ENCODE results near the gene SLC12A5. TPM values are rescaled to one million over a fixed set of nuclear protein-coding genes. Genes with fewer than 3 reads are reported as not detected.

Gene SLC12A5
- total RNA-seq, 1 donor from 2014 or later: 2.1 TPM

GRCh38 chr20:46013322-46013828 is 15.6 kb upstream of the SLC12A5 start:
- Mint-ChIP-seq H3K36me3 (ENCODE audit: low read depth) (no peaks in the 10 kb centered on the region), H3K9me3 (ENCODE audit: low read depth) (no peaks in the 10 kb centered on the region), H3K27me3 (ENCODE audit: low read depth) (peaks cover 57% of the 10 kb centered on the region), H3K4me3 (ENCODE audit: unreplicated experiment) (no peak overlapping the region), H3K4me1 (ENCODE audit: low read depth) (no peaks in the 10 kb centered on the region), H3K27ac (ENCODE audit: unreplicated experiment) (no peak overlapping the region)
- no peak for DNase-seq (ENCODE audit: low spot score)
- TF ChIP-seq, protein P1, sequence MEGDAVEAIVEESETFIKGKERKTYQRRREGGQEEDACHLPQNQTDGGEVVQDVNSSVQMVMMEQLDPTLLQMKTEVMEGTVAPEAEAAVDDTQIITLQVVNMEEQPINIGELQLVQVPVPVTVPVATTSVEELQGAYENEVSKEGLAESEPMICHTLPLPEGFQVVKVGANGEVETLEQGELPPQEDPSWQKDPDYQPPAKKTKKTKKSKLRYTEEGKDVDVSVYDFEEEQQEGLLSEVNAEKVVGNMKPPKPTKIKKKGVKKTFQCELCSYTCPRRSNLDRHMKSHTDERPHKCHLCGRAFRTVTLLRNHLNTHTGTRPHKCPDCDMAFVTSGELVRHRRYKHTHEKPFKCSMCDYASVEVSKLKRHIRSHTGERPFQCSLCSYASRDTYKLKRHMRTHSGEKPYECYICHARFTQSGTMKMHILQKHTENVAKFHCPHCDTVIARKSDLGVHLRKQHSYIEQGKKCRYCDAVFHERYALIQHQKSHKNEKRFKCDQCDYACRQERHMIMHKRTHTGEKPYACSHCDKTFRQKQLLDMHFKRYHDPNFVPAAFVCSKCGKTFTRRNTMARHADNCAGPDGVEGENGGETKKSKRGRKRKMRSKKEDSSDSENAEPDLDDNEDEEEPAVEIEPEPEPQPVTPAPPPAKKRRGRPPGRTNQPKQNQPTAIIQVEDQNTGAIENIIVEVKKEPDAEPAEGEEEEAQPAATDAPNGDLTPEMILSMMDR (IDR thresholded peaks at IDR 0.05): no peak

DNA sequence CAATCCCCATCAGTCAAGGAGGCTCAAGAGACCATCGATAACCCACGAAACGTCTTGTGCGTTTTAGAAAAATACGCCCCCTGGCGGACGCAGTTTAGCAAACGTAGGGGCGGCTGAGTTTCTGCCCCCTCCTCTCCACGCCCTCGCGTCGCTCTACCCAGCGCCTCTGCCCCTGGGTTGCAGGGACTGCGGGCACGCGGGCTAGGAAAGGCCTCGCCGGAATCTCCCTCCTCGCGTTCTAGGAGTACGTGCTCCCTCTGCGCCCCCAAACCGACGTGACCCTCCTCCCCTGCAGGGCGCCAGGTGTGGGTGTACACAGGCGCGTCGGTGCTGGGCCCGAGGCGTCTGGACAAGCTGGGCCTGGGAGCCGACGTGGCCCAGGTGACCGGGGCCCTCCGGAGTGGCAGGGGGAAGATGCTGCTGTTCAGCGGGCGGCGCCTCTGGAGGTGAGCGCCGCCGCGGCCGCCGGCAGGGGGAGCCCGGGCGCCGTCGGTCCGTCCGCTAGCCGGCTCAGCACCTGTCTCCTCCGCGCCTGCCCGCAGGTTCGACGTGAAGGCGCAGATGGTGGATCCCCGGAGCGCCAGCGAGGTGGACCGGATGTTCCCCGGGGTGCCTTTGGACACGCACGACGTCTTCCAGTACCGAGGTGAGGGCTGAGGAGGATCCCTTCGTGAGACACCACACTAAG is 15.0 kb upstream of the SLC12A5 start:
- Mint-ChIP-seq H3K9me3 (ENCODE audit: low read depth) (no peaks in the 10 kb centered on the region), H3K27me3 (ENCODE audit: low read depth) (peaks cover 59% of the 10 kb centered on the region), H3K4me3 (ENCODE audit: unreplicated experiment) (no peak overlapping the region), H3K36me3 (ENCODE audit: low read depth) (no peaks in the 10 kb centered on the region), H3K27ac (ENCODE audit: unreplicated experiment) (no peak overlapping the region), H3K4me1 (ENCODE audit: low read depth) (no peaks in the 10 kb centered on the region)
- TF ChIP-seq, protein P1 (IDR thresholded peaks at IDR 0.05): peak; percentile 91
- no peak for DNase-seq (ENCODE audit: low spot score)

DNA sequence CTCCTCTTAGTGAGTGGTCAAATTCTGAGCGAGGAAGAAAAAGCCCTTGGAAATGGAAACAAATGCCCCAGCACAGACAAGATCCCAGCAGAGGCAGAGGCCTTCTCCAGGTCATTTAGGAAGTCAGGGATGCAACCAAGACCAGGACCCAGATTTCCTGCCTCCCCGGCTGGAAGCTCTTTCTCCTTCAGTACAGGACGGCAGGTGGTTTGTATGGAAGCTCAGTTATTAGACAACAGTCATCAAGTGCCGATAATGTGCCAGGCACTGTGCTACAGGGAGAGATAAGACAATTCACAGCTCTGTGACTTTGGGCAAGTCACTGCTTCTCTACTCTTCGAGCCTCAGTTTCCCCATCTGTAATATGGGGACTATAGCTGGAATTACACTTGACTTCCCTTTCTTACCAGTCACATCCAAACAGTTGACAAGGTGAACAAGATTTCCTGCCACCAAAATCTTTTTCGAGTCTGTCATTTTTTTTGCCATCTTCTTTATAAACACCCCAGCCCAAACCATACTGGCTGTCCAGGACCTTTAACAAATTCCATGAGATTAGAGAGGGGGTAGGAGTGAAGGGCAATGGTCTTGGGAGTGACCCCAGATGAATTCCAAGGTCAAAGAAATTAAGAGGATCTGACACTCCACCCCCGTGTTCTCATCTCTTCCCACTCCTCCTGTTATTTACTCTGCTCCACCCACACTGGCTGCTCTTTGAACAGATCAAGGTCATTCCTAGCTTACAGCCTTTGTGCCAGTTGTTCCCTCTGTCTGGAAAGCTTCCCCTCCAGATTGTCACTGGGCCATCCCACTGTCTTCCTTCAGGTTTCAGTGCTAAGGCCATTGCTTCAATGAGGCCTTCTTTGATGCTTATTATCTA is 14.3 kb upstream of the SLC12A5 start:
- peaks cover 54% of the 10 kb centered on the region for H3K27me3 Mint-ChIP-seq (ENCODE audit: low read depth)
- no peaks in the 10 kb centered on the region for H3K4me1 Mint-ChIP-seq (ENCODE audit: low read depth)
- TF ChIP-seq, protein P1 (IDR thresholded peaks at IDR 0.05): no peak
- no peak overlapping the region for H3K4me3 Mint-ChIP-seq (ENCODE audit: unreplicated experiment)
- no peak for DNase-seq (ENCODE audit: low spot score)
- no peak overlapping the region for H3K27ac Mint-ChIP-seq (ENCODE audit: unreplicated experiment)
- no peaks in the 10 kb centered on the region for H3K9me3 Mint-ChIP-seq (ENCODE audit: low read depth)
- no peaks in the 10 kb centered on the region for H3K36me3 Mint-ChIP-seq (ENCODE audit: low read depth)

- no peaks in the 10 kb centered on the region for H3K36me3 Mint-ChIP-seq (ENCODE audit: low read depth)
Observed at GRCh38 chr20:46017272-46017671, 11.7 kb upstream of the SLC12A5 start.

DNA sequence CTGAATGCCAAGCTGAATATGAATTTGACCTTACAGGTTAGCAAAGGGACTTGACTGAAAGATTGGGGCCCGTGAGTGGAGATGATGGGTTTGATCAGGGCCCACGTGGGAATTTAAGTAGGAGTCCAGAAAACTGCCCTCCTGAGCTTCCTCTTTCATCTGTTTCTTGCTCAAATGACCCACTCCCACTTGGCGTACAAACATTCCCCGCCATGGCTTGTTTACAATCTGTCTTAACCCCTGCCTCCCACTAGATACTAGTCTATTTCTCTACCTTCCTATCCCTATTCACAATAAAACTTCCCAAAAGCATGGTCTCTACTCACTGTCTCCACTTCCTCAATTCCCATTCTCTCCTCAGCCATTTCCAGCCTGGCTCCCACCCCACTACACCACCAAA is 10.9 kb upstream of the SLC12A5 start:
- Mint-ChIP-seq H3K4me1 (ENCODE audit: low read depth) (peaks cover 6% of the 10 kb centered on the region), H3K4me3 (ENCODE audit: unreplicated experiment) (no peak overlapping the region), H3K27me3 (ENCODE audit: low read depth) (peaks cover 57% of the 10 kb centered on the region), H3K27ac (ENCODE audit: unreplicated experiment) (no peak overlapping the region), H3K36me3 (ENCODE audit: low read depth) (no peaks in the 10 kb centered on the region), H3K9me3 (ENCODE audit: low read depth) (no peaks in the 10 kb centered on the region)
- TF ChIP-seq, protein P1 (IDR thresholded peaks at IDR 0.05): no peak
- no peak for DNase-seq (ENCODE audit: low spot score)

More at GRCh38 chr20:46017272-46017671, 11.7 kb upstream of the SLC12A5 start:
- Mint-ChIP-seq H3K4me1 (ENCODE audit: low read depth) (peaks cover 6% of the 10 kb centered on the region), H3K9me3 (ENCODE audit: low read depth) (no peaks in the 10 kb centered on the region), H3K4me3 (ENCODE audit: unreplicated experiment) (no peak overlapping the region), H3K27ac (ENCODE audit: unreplicated experiment) (no peak overlapping the region), H3K27me3 (ENCODE audit: low read depth) (peaks cover 58% of the 10 kb centered on the region)
- DNase-seq (ENCODE audit: low spot score): no peak
- TF ChIP-seq, protein P1 (IDR thresholded peaks at IDR 0.05): no peak

All from chondrocyte (in vitro differentiated cells).